GM21619 (cell line): ENCODE measurements around the gene CCND3.
A peak's percentile ranks its signal among the peaks of the same experiment; 100 is the strongest.

ENCODE experiments used
- ATAC-seq: cut with Tn5 transposase; IDR thresholded peaks from one replicate; pipeline ENCODE4 v1.9.1; 2021; ENCODE audit not compliant: unreplicated experiment

The CCND3 gene

DNA sequence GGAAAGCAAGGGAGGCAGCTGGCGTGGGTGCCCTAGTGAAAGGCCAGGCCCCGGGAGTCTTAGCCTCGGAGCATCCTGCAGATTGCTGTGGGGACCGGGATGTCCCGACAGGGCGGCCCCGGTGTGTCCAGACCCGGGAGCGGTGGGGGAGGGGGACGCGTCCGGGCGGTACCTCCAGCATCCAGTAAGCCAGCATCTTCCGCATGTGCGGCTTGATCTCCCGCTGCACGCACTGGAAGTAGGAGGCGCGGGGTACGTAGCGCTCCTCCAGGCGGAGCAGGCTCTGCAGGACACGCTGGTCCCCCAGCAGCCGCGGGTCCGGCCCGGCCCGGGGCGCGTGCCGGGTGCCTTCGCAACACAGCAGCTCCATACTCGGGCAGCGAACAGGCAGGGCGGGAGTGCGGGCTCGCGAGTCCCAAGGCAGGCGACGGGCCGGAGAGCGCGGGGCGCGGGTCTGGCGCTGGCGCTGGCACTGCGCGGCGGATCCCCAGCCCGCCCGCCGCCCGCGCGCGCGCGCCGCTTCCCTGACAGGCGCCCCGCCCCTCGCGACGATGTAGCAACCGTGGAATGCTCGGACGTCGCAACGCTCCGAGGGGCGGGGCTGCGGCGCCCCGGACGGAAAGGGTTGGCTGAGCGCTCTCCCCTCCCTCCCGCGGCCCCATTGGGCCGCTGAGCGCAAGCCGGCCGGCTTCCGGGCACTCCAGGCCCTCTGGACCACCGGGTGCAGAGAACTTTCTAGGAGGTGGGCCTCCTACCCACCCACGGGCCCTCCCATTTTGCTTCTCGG is at the start of gene CCND3:
Gene CCND3 (minus strand): TSS at position 529 of the 787 bp plus-strand sequence. CDS start 159 bp downstream, at position 370.
- peak; percentile 90 for ATAC-seq

- ATAC-seq = no peak
Observed at GRCh38 chr6:41986339-41986738, 44.7 kb upstream of the CCND3 start.

GRCh38 chr6:41984623-41985022 is 43.0 kb upstream of the CCND3 start:
- no peak for ATAC-seq

- ATAC-seq = no peak
Observed at GRCh38 chr6:41976794-41977484, 35.3 kb upstream of the CCND3 start.

- ATAC-seq = no peak
Observed at GRCh38 chr6:41975276-41975675, 33.7 kb upstream of the CCND3 start.

GRCh38 chr6:41974281-41974825 is 32.7 kb upstream of the CCND3 start:
- no peak for ATAC-seq

GRCh38 chr6:41972826-41973225 is 31.2 kb upstream of the CCND3 start:
- no peak for ATAC-seq

GRCh38 chr6:41970436-41970846 is 28.8 kb upstream of the CCND3 start:
- ATAC-seq = no peak

GRCh38 chr6:41967312-41968287 is 26.0 kb upstream of the CCND3 start:
- no peak for ATAC-seq

- ATAC-seq = no peak
Observed at GRCh38 chr6:41966961-41967311, 25.3 kb upstream of the CCND3 start.

- no peak for ATAC-seq
Observed at GRCh38 chr6:41966214-41966920, 24.8 kb upstream of the CCND3 start.

DNA sequence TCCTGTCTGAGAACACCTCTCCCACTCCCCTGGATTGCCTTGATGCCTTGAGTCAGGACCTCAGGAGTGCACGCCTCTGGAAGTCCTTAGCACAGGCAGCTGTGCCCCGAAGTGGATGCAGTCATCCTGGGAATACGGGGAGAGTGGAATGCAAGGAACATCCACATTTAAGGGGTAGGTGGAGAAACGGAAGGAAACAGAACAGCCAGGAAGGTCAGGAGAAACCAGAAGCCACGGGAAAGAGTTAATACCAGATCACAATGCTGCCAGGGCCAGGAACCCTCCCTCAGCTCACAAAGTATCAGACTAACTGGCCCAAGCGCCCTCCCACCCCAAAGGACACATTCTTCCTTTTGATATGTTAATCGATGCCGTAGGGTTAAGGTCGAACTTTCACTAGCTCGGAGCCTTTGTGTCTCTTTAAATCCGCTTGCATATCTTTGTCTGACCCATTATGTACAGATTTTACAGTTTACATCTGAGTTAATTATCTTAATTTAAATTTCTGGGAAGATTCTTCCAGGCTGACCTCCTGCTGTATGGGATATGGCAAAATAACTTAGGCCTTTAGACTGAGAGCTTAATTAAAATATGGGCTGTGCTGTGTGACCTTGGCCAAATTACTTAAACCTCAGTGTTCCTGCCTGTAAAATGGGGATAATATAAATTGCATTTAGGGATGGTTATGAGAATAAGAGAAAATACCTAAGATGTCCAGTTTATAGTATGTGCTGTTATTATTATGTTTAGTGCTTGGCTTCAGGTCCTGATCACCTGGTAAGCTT is 24.0 kb upstream of the CCND3 start:
- no peak for ATAC-seq

DNA sequence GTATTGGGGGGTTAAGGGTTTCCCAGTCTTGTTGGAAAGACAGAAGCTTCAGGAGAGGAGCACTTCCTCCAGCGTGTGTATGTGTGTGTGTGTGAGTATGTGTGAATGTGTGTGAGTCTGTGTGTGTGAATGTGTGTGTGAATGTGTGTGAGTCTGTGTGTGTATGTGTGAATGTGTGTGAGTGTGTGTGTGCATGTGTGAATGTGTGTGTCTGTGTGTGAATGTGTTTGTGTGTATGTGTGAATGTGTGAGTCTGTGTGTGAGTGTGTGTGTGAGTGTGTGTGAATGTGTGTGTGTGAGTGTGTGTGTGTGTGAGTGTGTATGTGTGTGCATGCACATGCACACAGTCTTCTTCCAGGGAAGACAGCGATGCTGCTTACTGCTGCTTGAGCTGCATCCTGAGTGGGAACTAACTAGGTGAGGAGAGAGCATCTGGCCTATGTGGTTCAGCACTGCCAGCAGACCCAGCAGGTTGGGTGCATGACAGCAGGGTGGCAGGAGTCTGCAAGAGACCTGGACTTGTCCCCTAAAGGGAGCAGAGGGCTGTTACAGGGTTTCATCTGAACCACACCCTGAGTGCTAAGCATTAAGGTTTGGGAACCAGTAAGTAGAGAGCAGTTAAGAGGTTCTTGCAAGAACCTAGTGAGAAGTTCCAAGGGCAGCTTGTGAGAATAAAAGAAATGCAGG is 22.7 kb upstream of the CCND3 start:
- no peak for ATAC-seq

- ATAC-seq = no peak
Observed at GRCh38 chr6:41963371-41963770, 21.8 kb upstream of the CCND3 start.

DNA sequence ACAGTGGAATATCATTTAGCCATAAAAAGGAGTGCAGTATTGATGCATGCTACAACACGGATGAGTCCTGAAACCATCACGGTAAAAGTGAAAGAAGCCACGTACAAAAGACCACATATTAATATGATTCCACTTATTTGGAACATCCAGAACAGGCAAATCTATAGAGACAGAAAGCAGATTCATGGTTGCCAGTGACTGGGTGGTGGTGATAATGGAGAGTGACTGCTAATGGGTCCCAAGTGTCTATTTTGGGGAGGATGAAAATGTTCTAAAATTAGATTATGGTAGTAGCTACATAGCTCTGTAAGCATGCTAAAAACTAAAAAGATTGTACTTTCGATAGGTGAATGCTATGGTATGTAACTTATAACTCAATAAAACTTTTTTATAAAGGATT is 18.4 kb upstream of the CCND3 start:
- ATAC-seq = no peak

DNA sequence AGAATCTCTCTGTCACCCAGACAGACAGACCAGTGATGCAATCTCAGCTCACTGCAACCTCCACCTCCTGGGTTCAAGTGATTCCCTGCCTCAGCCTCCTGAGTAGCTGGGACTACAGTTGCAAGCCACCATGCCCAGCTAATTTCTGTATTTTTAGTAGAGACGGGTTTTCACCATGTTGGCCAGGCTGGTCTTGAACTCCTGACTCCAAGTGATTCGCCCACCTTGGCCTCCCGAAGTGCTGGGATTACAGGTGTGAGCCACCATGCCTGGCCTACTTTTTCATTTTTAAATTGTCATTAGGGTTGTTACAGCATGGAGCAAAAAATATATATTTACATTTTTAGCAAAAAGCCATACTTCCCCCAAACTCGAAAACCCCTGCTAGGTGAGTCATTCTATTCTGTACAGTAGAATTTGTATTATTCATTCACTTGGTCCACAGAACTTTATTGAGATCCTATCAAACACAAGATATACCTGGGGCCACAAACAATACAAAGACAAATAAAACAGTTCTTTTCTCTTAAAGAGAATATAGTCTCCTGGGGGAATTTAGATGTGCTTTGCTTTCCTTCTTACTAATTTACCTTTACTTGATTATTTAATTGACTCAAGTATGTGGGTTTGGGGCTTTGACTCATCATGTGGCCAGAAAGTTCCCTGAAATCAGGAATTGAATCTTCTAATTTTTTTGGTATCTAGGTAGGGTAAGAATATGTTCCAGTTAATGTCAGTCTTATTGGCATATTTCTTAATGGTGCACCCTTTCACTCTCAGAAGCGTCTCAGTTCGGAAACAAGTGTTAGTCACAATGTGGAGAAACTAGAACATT is 16.6 kb upstream of the CCND3 start:
- no peak for ATAC-seq

- no peak for ATAC-seq
Observed at GRCh38 chr6:41957117-41957516, 15.5 kb upstream of the CCND3 start.

GRCh38 chr6:41955412-41955811 is 13.8 kb upstream of the CCND3 start:
- no peak for ATAC-seq
